Measurements from ENCODE around the gene PIK3CA.

PIK3CA gene

GRCh38 chr3:179281825-179282224 lies 133.7 kb downstream of the PIK3CA start:
- no peaks in the 10 kb centered on the region for H3K27me3 ChIP-seq (ENCODE audit: insufficient read depth, poor library complexity, severe bottlenecking)
- H3K4me1 ChIP-seq (ENCODE audit: insufficient read depth, poor library complexity, severe bottlenecking) = no peaks in the 10 kb centered on the region
- no peaks in the 10 kb centered on the region for H3K9me3 ChIP-seq (ENCODE audit: severe bottlenecking)
- no peak overlapping the region for H3K4me3 ChIP-seq (ENCODE audit: severe bottlenecking)
- TF ChIP-seq CTCF (IDR thresholded peaks at IDR 0.05; ENCODE audit: poor library complexity, severe bottlenecking) = no peak
- ATAC-seq (ENCODE audit: low read depth) (no peak), DNase-seq (ENCODE audit: low spot score) (no peak)
- no peak overlapping the region for H3K27ac ChIP-seq (ENCODE audit: poor library complexity, severe bottlenecking)
- H3K36me3 ChIP-seq (ENCODE audit: low read depth) = no peaks in the 10 kb centered on the region

GRCh38 chr3:179286331-179286730 lies 138.2 kb downstream of the PIK3CA start:
- no peak for TF ChIP-seq CTCF (IDR thresholded peaks at IDR 0.05; ENCODE audit: poor library complexity, severe bottlenecking)
- H3K4me3 ChIP-seq (ENCODE audit: severe bottlenecking) = no peak overlapping the region
- no peak for ATAC-seq (ENCODE audit: low read depth)
- H3K4me1 ChIP-seq (ENCODE audit: insufficient read depth, poor library complexity, severe bottlenecking) = no peaks in the 10 kb centered on the region
- no peaks in the 10 kb centered on the region for H3K9me3 ChIP-seq (ENCODE audit: severe bottlenecking)
- no peaks in the 10 kb centered on the region for H3K27me3 ChIP-seq (ENCODE audit: insufficient read depth, poor library complexity, severe bottlenecking)
- no peak for DNase-seq (ENCODE audit: low spot score)
- H3K27ac ChIP-seq (ENCODE audit: poor library complexity, severe bottlenecking) = no peak overlapping the region
- H3K36me3 ChIP-seq (ENCODE audit: low read depth) = no peaks in the 10 kb centered on the region

GRCh38 chr3:179288845-179289244 lies 140.7 kb downstream of the PIK3CA start:
- Histone ChIP-seq H3K27ac (ENCODE audit: poor library complexity, severe bottlenecking) (no peak overlapping the region), H3K9me3 (ENCODE audit: severe bottlenecking) (no peaks in the 10 kb centered on the region), H3K4me3 (ENCODE audit: severe bottlenecking) (no peak overlapping the region), H3K36me3 (ENCODE audit: low read depth) (no peaks in the 10 kb centered on the region), H3K27me3 (ENCODE audit: insufficient read depth, poor library complexity, severe bottlenecking) (no peaks in the 10 kb centered on the region), H3K4me1 (ENCODE audit: insufficient read depth, poor library complexity, severe bottlenecking) (no peaks in the 10 kb centered on the region)
- no peak for ATAC-seq (ENCODE audit: low read depth)
- DNase-seq (ENCODE audit: low spot score) = no peak
- TF ChIP-seq CTCF (IDR thresholded peaks at IDR 0.05; ENCODE audit: poor library complexity, severe bottlenecking) = no peak

- no peak overlapping the region for H3K27ac ChIP-seq (ENCODE audit: poor library complexity, severe bottlenecking)
- no peaks in the 10 kb centered on the region for H3K27me3 ChIP-seq (ENCODE audit: insufficient read depth, poor library complexity, severe bottlenecking)
- no peak overlapping the region for H3K4me3 ChIP-seq (ENCODE audit: severe bottlenecking)
- ATAC-seq (ENCODE audit: low read depth) (no peak), DNase-seq (ENCODE audit: low spot score) (no peak)
- H3K36me3 ChIP-seq (ENCODE audit: low read depth) = no peaks in the 10 kb centered on the region
- H3K4me1 ChIP-seq (ENCODE audit: insufficient read depth, poor library complexity, severe bottlenecking) = no peaks in the 10 kb centered on the region
- no peak for TF ChIP-seq CTCF (IDR thresholded peaks at IDR 0.05; ENCODE audit: poor library complexity, severe bottlenecking)
- H3K9me3 ChIP-seq (ENCODE audit: severe bottlenecking) = no peaks in the 10 kb centered on the region
Measured at GRCh38 chr3:179289295-179289694, 141.1 kb downstream of the PIK3CA start.

All from RWPE2 (cell line).